Vagina (tissue), 2 donors: ENCODE data around the gene ZNF620. TPM values are rescaled to one million over a fixed set of nuclear protein-coding genes. Genes with fewer than 3 reads are reported as not detected.
"Not testable (repeated sequence)": the region's sequence is repeated elsewhere in the genome, so short reads cannot be mapped to it uniquely, and the experiment has no call there.

Experiments used
- DNase-seq, 2 donors: peaks; one replicate each; pipeline ENCODE4 v3.0.0-alpha.2; 2017; ENCODE audit errors: extremely low spot score in 2 of 2
- H3K27ac ChIP-seq: fragments of 200-600 bp; sonication (generic); one replicate; pipeline ENCODE4 v1.5.1; 2019
- H3K27me3 ChIP-seq: fragments of 200-600 bp; sonication (generic); one replicate; pipeline ENCODE4 v1.5.1; 2019
- H3K36me3 ChIP-seq, 2 donors: fragments of 200-600 bp; sonication (generic); one replicate each; pipeline ENCODE4 v1.5.1; 2017 to 2019
- H3K4me1 ChIP-seq: fragments of 200-600 bp; sonication (generic); one replicate; pipeline ENCODE4 v1.5.1; 2019
- H3K4me3 ChIP-seq, 2 donors: fragments of 200-600 bp; sonication (generic); 1 replicate in 1 of 2; 2 replicates in 1 of 2; pipeline ENCODE4 v1.5.1; 2016 to 2019
- H3K9me3 ChIP-seq: fragments of 200-600 bp; sonication (generic); one replicate; pipeline ENCODE4 v1.5.1; 2019
- POLR2A ChIP-seq, 2 donors: fragments of 450-650 bp; IDR thresholded peaks; one replicate each; pipeline ENCODE4 v1.6.1; 2017; ENCODE audit warnings: antibody characterized with exemption in 2 of 2, mild to moderate bottlenecking in 2 of 2, moderate library complexity in 2 of 2
- POLR2AphosphoS5 ChIP-seq, 2 donors: sonication (generic); formaldehyde crosslinking; IDR thresholded peaks; one replicate each; pipeline ENCODE4 v1.9.0; 2017; ENCODE audit warnings: antibody characterized with exemption in 2 of 2, mild to moderate bottlenecking in 2 of 2, low read depth in 1 of 2; ENCODE audit not compliant: insufficient read depth in 1 of 2
- intact Hi-C: fragments of 100-400 bp; cut with DNase I; formaldehyde crosslinking; loops from one replicate; pipeline ENCODE4 v1.15.1; 2023
- small RNA-seq: library from RNA; depleted of rRNA; stranded (forward); fragments of <200 nt; gene quantifications from one replicate; pipeline ENCODE3, GENCODE V24; 2016
- total RNA-seq: library from RNA; depleted of rRNA; stranded (reverse); fragments of >200 nt; gene quantifications from one replicate; pipeline ENCODE4 v1.2.3, GENCODE V29; 2016
- TF ChIP-seq, protein P1 (sequence below), 3 experiments: fragments of 450-650 bp in 2 of 3; fragments of 200-600 bp in 1 of 3; sonication (generic) in 1 of 3; IDR thresholded peaks; one replicate each; pipeline ENCODE4 v1.5.1; 2017 to 2019; ENCODE audit warnings: antibody characterized with exemption in 3 of 3, mild to moderate bottlenecking in 2 of 3, moderate library complexity in 2 of 3

The ZNF620 gene
- total RNA-seq, 1 donor from 2014 or later: 1.5 TPM

DNA sequence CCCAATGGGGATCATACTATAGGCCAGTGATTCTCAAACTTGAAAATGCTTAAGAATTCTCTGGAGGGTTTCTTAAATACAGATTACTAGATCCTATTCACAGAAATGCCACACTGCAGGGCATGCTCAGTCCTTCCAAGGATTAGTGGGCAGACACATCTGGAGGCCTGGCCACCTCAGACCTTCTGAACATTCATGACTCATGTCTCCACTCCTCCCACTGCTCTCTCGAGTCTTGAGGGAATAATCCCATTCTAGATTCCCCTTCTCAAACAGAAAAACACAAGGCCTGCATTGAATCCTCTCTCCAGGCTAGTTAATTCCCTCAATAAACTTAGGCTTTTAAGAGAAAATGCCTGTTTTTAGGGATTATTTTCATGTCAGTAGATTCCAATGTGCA lies 41.0 kb downstream of the ZNF620 start:
- DNase-seq: no peak
- Histone ChIP-seq H3K27me3 (no peaks in the 10 kb centered on the region), H3K4me3 (no peak overlapping the region), H3K36me3 (no peaks in the 10 kb centered on the region), H3K9me3 (no peaks in the 10 kb centered on the region), H3K4me1 (no peaks in the 10 kb centered on the region), H3K27ac (no peak overlapping the region)
- no peak for TF ChIP-seq POLR2AphosphoS5 (IDR thresholded peaks at IDR 0.05; ENCODE audit: insufficient read depth in 1 of 2, low read depth in 1 of 2)
- TF ChIP-seq, protein P1, sequence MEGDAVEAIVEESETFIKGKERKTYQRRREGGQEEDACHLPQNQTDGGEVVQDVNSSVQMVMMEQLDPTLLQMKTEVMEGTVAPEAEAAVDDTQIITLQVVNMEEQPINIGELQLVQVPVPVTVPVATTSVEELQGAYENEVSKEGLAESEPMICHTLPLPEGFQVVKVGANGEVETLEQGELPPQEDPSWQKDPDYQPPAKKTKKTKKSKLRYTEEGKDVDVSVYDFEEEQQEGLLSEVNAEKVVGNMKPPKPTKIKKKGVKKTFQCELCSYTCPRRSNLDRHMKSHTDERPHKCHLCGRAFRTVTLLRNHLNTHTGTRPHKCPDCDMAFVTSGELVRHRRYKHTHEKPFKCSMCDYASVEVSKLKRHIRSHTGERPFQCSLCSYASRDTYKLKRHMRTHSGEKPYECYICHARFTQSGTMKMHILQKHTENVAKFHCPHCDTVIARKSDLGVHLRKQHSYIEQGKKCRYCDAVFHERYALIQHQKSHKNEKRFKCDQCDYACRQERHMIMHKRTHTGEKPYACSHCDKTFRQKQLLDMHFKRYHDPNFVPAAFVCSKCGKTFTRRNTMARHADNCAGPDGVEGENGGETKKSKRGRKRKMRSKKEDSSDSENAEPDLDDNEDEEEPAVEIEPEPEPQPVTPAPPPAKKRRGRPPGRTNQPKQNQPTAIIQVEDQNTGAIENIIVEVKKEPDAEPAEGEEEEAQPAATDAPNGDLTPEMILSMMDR (IDR thresholded peaks at IDR 0.05): no peak
- no peak for TF ChIP-seq POLR2A (IDR thresholded peaks at IDR 0.05)
- intact Hi-C loops: no loop called here

DNA sequence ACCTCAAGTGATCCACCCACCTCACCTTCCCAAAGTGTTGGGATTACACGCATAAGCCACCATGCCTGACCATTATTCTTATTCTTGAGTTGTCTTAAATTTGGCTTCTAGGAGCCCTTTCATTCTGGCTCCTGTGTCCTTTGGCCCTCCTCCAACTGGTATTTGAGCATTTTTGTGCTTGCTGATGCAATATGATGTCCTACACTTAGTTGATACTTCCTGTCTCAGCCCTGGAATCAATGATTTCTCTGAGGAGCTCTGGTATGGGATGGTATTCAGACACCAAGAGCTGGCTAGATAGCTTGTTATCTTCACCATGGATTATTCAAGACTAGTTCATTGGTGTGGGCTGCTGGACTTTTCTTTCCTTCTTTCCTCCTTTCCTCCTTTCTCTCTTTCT lies 44.3 kb downstream of the ZNF620 start:
- Histone ChIP-seq H3K4me1 (no peaks in the 10 kb centered on the region), H3K27me3 (no peaks in the 10 kb centered on the region), H3K9me3 (no peaks in the 10 kb centered on the region), H3K27ac (no peak overlapping the region), H3K4me3 (no peak overlapping the region), H3K36me3 (no peaks in the 10 kb centered on the region)
- intact Hi-C loops: no loop called here
- no peak for TF ChIP-seq POLR2A (IDR thresholded peaks at IDR 0.05)
- TF ChIP-seq, protein P1 (IDR thresholded peaks at IDR 0.05): no peak
- TF ChIP-seq POLR2AphosphoS5 (IDR thresholded peaks at IDR 0.05; ENCODE audit: insufficient read depth in 1 of 2, low read depth in 1 of 2): no peak
- DNase-seq: no peak

DNA sequence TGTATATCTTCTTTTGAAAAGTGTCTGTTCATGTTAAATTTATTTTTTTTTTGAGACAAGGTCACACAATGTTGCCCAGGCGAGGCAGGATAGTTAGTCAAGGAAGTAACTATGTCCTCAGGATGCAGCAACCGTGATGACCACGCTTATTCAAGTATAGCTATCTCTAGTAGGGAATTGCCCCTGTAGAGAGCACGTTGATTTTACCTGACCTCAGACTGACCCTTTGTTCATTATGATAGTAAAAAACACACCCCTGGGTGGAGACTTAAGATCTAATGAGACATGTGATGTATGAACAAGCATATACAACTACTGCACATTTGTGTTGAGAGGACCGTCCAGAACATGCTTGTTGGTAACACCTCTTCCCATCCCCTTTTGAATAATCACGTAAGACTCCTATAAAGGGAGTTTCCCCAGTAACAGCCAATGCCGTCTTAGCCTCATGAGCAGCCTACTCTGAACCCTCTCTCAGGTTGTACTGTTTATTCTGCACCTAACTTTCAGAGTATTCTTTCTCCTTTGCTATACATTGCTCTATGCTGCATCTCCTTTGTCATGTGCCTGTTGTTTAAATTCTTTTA lies 51.8 kb downstream of the ZNF620 start:
- TF ChIP-seq, protein P1 (IDR thresholded peaks at IDR 0.05): no peak
- TF ChIP-seq POLR2A (IDR thresholded peaks at IDR 0.05) (no peak), POLR2AphosphoS5 (IDR thresholded peaks at IDR 0.05; ENCODE audit: insufficient read depth in 1 of 2, low read depth in 1 of 2) (no peak)
- H3K36me3 ChIP-seq: no peaks in the 10 kb centered on the region
- H3K27ac ChIP-seq: no peak overlapping the region
- H3K4me3 ChIP-seq: no peak overlapping the region
- intact Hi-C loops: no loop called here
- H3K27me3 ChIP-seq: no peaks in the 10 kb centered on the region
- H3K9me3 ChIP-seq: no peaks in the 10 kb centered on the region
- H3K4me1 ChIP-seq: no peaks in the 10 kb centered on the region
- no peak for DNase-seq

DNA sequence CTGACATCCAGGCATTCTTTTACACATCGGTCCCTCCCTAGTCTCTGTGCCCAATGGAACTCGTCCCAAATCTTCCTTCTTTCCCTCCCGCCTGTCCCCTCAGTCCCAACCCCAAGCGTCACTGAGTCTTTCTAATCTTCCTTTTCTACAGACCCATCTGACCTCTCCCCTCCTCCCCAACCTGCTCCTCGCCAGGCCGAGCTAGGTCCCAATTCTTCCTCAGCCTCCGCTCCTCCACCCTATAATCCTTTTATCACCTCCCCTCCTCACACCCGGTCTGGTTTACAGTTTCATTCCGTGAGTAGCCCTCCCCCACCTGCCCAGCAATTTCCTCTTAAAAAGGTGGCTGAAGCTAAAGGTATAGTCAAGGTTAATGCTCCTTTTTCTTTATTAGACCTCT lies 56.6 kb downstream of the ZNF620 start:
- intact Hi-C loops, H3K4me1 ChIP-seq, H3K27ac ChIP-seq, H3K9me3 ChIP-seq, DNase-seq, H3K4me3 ChIP-seq, H3K27me3 ChIP-seq, H3K36me3 ChIP-seq: not testable (repeated sequence)

DNA sequence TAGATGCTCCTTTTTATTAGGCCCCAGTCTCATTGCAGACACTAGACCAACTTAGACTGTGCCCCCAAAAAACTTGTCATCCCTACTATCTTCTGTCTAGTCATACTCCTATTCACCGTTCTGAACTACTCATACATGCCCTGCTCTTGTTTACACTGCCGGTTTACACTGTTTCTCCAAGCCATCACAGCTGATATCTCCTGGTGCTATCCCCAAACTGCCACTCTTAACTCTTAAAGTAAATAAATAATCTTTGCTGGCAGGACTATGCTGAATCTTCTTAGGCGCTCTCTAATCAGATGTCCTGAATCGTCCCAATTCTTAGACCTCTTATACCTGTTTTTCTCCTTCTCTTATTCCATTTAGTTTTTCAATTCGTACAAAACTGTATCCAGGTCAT lies 59.8 kb downstream of the ZNF620 start:
- H3K27me3 ChIP-seq, intact Hi-C loops, H3K36me3 ChIP-seq, H3K4me1 ChIP-seq, H3K27ac ChIP-seq, H3K4me3 ChIP-seq, H3K9me3 ChIP-seq, DNase-seq: not testable (repeated sequence)

DNA sequence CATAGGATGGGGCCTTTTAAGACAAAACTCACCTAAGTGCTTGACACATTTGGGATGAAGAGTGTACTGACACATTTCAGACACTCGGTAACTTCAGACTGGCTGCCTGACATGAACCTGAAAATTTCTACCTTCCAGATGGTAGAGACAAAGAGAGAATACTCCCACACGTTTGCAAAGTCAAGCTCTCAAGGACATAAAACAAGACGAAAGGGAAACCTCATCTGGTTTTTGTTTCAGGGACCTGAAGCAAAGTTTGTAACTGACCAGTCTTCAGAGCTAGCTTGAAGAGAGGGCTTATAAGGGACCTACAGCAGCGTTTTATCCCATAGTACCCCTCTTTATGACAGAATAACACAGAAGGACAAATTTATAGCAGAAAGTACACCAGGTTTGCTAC lies 60.9 kb downstream of the ZNF620 start:
- Histone ChIP-seq H3K4me3 (no peak overlapping the region), H3K27ac (no peak overlapping the region), H3K27me3 (no peaks in the 10 kb centered on the region), H3K9me3 (no peaks in the 10 kb centered on the region), H3K36me3 (no peaks in the 10 kb centered on the region), H3K4me1 (no peaks in the 10 kb centered on the region)
- no peak for DNase-seq
- TF ChIP-seq, protein P1 (IDR thresholded peaks at IDR 0.05): no peak
- TF ChIP-seq POLR2AphosphoS5 (IDR thresholded peaks at IDR 0.05; ENCODE audit: insufficient read depth in 1 of 2, low read depth in 1 of 2) (no peak), POLR2A (IDR thresholded peaks at IDR 0.05) (no peak)
- intact Hi-C loops: no loop called here

Small RNAs within 50 kb of the gene (small RNA-seq; reads per million reads assigned to genes)
- not detected for gene RNU5B-2P

Other genes with a start within 250 kb of the ZNF620 start
- gene EIF1B, start 196.3 kb upstream of the ZNF620 start, total RNA-seq: 18.9 TPM
- 3.9 TPM for gene ENTPD3, start 118.9 kb upstream of the ZNF620 start, total RNA-seq
- 500 TPM for gene RPL14, start 48.7 kb upstream of the ZNF620 start, total RNA-seq
- 3.2 TPM for gene ZNF619, start 28.9 kb upstream of the ZNF620 start, total RNA-seq
- 13.3 TPM for gene ZNF621, start 18.9 kb downstream of the ZNF620 start, total RNA-seq